Activated CD4-positive, alpha-beta T cell treated with anti-CD3 and anti-CD28 coated beads for 24 hours (primary cell): Measurements from ENCODE around the gene ODAD3.

Experiments used
- DNase-seq, 2 donors: peaks; one replicate each; pipeline ENCODE4 v3.0.0-alpha.2; 2020; ENCODE audit warnings: low read depth in 2 of 2

ODAD3 gene

GRCh38 chr19:11375143-11375948 lies 59.6 kb downstream of the ODAD3 start:
- DNase-seq, result peak in 1 of 2 donors; percentile 47

GRCh38 chr19:11374433-11375142 lies 60.3 kb downstream of the ODAD3 start, which contains the start of gene SWSAP1:
Gene SWSAP1 (plus strand): TSS chr19:11374666. CDS start chr19:11374681, 15 bp downstream.
- DNase-seq, result peak; percentile 93 to 94

GRCh38 chr19:11373885-11374432 lies 61.0 kb downstream of the ODAD3 start:
- no peak for DNase-seq

GRCh38 chr19:11373166-11373884 lies 61.6 kb downstream of the ODAD3 start:
- no peak for DNase-seq

- DNase-seq, result no peak
Observed at GRCh38 chr19:11370744-11371143, 64.2 kb downstream of the ODAD3 start.
